Measurements from ENCODE around the gene COL10A1. TPM values are rescaled to one million over a fixed set of nuclear protein-coding genes. Genes with fewer than 3 reads are reported as not detected.

COL10A1 gene
- total RNA-seq, 1 donor from 2014 or later: not detected

DNA sequence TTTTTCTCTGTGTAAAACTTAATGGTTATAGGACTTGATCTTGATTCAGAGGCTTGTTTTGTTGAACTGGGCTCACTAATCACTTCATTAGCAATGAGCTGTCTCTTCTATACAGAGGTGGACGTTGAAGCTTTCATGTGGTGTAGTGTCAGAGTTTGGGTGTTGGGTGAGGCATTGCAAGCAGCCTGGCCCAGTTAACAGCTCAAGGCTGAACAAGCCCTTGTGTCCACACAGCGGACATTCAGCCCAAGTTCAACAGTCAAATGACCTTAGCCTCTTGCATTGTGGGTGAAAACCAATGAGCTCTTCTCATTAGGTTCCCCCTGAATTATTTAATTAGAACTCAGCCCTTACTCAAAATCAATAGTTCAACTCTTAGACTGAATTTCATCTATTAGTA lies 12.5 kb downstream of the COL10A1 start:
- H3K4me3 Mint-ChIP-seq (ENCODE audit: low read depth): no peak overlapping the region
- no peaks in the 10 kb centered on the region for H3K9me3 Mint-ChIP-seq (ENCODE audit: low read depth)
- peaks cover 33% of the 10 kb centered on the region for H3K36me3 Mint-ChIP-seq (ENCODE audit: insufficient read depth)
- peaks cover 15% of the 10 kb centered on the region for H3K4me1 Mint-ChIP-seq (ENCODE audit: low read depth)
- no peak for DNase-seq (ENCODE audit: low spot score, unreplicated experiment)
- no peak for TF ChIP-seq CTCF (IDR thresholded peaks at IDR 0.05; ENCODE audit: unreplicated experiment)
- H3K27me3 Mint-ChIP-seq: no peaks in the 10 kb centered on the region
- no peak overlapping the region for H3K27ac Mint-ChIP-seq

DNA sequence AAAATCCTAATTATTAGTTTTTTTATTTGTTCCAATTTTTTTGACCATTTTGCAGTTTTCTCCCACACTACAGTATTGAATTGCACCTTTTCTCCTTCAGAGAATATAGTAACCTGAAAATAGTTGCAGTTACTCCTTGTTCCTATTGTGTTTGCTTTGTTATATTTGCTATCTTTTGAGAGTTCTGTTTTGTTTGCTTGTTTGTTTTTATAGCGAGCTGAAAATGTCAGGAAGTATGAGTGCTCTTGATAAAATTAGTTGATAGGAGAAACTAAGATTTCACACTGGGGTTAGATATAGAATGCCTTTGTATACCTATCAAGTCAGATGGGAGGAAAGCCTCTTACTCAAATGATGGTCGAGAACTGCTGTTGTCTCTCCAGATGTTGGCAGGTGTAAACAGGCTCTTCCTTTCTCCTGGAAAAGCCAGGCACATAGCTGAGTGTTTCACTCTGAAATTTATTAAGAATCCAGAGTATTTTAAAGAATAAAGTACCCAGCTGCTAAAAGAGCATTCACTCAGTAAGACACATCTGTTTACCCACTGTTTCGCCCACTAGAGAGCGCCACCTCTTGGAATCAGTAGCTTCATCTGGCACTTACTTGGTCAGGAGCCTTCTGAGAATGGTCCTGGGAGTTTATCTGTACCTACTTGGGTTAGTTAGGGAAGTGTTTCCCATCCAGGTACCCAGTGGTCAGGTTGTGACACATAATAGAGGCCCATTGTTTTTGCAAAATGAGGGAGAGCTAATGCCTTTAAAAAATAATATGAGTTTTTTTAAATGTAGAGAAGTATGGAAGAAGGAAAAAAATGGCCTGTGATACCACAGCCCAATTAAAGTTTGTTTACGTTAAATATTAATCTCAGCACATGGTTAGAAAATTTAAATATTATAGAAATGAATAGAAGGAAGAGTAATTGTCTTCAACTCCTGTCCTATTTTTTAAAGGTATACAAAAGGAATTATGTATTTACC lies 14.1 kb downstream of the COL10A1 start:
- Mint-ChIP-seq H3K27ac (peak overlapping the region; percentile 34), H3K27me3 (no peaks in the 10 kb centered on the region), H3K36me3 (ENCODE audit: insufficient read depth) (peaks cover 33% of the 10 kb centered on the region), H3K4me3 (ENCODE audit: low read depth) (no peak overlapping the region), H3K4me1 (ENCODE audit: low read depth) (peaks cover 22% of the 10 kb centered on the region), H3K9me3 (ENCODE audit: low read depth) (no peaks in the 10 kb centered on the region)
- TF ChIP-seq CTCF (IDR thresholded peaks at IDR 0.05; ENCODE audit: unreplicated experiment): peak; percentile 59
- no peak for DNase-seq (ENCODE audit: low spot score, unreplicated experiment)

- H3K4me3 Mint-ChIP-seq (ENCODE audit: low read depth): no peak overlapping the region
- H3K9me3 Mint-ChIP-seq (ENCODE audit: low read depth): no peaks in the 10 kb centered on the region
- DNase-seq (ENCODE audit: low spot score, unreplicated experiment): no peak
- no peak for TF ChIP-seq CTCF (IDR thresholded peaks at IDR 0.05; ENCODE audit: unreplicated experiment)
- H3K27me3 Mint-ChIP-seq: no peaks in the 10 kb centered on the region
- peaks cover 47% of the 10 kb centered on the region for H3K4me1 Mint-ChIP-seq (ENCODE audit: low read depth)
- H3K27ac Mint-ChIP-seq: no peak overlapping the region
- H3K36me3 Mint-ChIP-seq (ENCODE audit: insufficient read depth): peaks cover 30% of the 10 kb centered on the region
Observed at GRCh38 chr6:116108836-116109235, 17.1 kb downstream of the COL10A1 start.

- H3K9me3 Mint-ChIP-seq (ENCODE audit: low read depth): no peaks in the 10 kb centered on the region
- H3K4me3 Mint-ChIP-seq (ENCODE audit: low read depth): no peak overlapping the region
- peaks cover 17% of the 10 kb centered on the region for H3K36me3 Mint-ChIP-seq (ENCODE audit: insufficient read depth)
- no peak for TF ChIP-seq CTCF (IDR thresholded peaks at IDR 0.05; ENCODE audit: unreplicated experiment)
- H3K4me1 Mint-ChIP-seq (ENCODE audit: low read depth): peaks cover 61% of the 10 kb centered on the region
- peak overlapping the region; percentile 38 for H3K27ac Mint-ChIP-seq
- DNase-seq (ENCODE audit: low spot score, unreplicated experiment): no peak
- no peaks in the 10 kb centered on the region for H3K27me3 Mint-ChIP-seq
Observed at GRCh38 chr6:116106146-116106545, 19.8 kb downstream of the COL10A1 start.

DNA sequence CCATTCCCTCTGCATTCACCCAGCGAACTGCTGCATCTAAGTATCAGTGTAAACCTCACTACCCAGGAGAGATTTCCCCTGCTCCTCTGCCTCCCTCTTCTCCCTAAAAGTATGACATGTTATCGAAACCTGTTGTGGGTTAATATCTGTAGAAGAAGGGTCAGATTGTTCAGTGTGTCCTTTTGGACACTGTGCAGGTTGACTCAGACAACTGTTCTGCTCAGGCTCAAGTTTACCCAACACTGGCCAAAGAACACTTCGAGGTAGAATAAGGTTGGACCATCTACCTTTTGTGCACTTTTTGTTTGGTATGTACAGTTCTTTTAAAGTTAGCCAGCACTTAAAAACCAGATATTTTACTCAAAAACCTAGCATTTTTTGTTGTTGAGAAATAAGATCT lies 20.7 kb downstream of the COL10A1 start:
- Mint-ChIP-seq H3K27me3 (no peaks in the 10 kb centered on the region), H3K9me3 (ENCODE audit: low read depth) (no peaks in the 10 kb centered on the region), H3K36me3 (ENCODE audit: insufficient read depth) (peaks cover 15% of the 10 kb centered on the region), H3K4me1 (ENCODE audit: low read depth) (peaks cover 58% of the 10 kb centered on the region), H3K27ac (peak overlapping the region; percentile 8), H3K4me3 (ENCODE audit: low read depth) (no peak overlapping the region)
- no peak for TF ChIP-seq CTCF (IDR thresholded peaks at IDR 0.05; ENCODE audit: unreplicated experiment)
- no peak for DNase-seq (ENCODE audit: low spot score, unreplicated experiment)

Data from progenitor cell of endocrine pancreas (in vitro differentiated cells).